Measurements from ENCODE around the gene KLHL29.

KLHL29 gene

DNA sequence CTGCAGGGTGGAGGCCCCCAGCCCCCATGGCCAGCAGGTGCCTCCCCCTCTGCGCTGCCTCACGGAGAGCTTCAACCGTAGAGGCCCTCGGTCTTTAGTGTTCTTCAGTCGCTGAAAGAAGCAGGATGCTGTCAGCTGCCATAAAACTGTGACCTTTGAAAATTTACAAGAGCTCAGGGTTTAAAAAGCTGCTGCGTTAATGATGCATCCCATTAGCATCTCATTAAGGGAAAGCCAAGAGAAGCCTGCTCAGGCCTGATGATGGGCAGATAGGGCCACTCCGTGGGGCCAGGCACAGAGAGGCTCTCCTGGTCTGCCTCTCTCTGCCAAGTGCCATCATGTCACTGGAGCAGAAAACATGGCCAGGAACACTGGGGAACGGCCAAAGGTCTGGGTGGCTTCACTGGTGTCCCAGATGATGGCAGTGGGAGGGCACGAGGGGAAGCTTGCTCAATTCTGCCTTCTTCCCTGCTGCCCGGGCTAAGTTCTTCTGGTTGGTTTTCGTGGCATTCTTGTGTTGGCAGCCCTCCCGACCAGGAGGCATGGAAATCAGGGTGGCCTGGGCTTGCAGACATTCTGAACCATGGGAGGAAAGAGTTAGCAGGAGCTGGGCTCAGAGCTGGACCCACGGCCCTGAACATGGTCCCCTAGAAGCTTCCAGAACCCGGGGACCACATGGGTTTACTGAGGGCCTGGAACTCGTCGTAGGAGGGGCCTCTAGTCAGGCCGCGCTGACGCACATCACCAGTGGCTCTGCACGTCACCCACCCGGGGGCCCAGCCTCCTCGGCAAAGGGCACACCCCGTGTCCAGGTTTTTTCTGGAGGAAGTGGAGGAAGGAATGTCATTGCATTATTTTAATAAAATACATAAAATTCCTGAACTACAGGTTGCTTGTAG is 250.7 kb downstream of the KLHL29 start:
- Histone ChIP-seq H3K4me3 (ENCODE audit: low read depth in 1 of 2, low read length in 2 of 2) (no peak overlapping the region), H3K36me3 (ENCODE audit: control insufficient read depth in 1 of 2, insufficient read depth in 2 of 2, low read length in 2 of 2) (no peaks in the 10 kb centered on the region), H3K4me1 (ENCODE audit: control insufficient read depth in 1 of 2, insufficient read depth in 2 of 2, low read length in 2 of 2) (peaks cover 0 to 18% of the 10 kb centered on the region in 2 donors), H3K27ac (ENCODE audit: low read length) (no peak overlapping the region), H3K9me3 (ENCODE audit: control insufficient read depth in 1 of 2, low read length in 2 of 2) (no peaks in the 10 kb centered on the region), H3K27me3 (ENCODE audit: low read depth, low read length) (no peaks in the 10 kb centered on the region)

GRCh38 chr2:23636426-23636825 is 251.4 kb downstream of the KLHL29 start:
- Histone ChIP-seq H3K4me3 (ENCODE audit: low read depth in 1 of 2, low read length in 2 of 2) (no peak overlapping the region), H3K4me1 (ENCODE audit: control insufficient read depth in 1 of 2, insufficient read depth in 2 of 2, low read length in 2 of 2) (peaks cover 0 to 18% of the 10 kb centered on the region in 2 donors), H3K27me3 (ENCODE audit: low read depth, low read length) (no peaks in the 10 kb centered on the region), H3K27ac (ENCODE audit: low read length) (peak overlapping the region; percentile 21), H3K36me3 (ENCODE audit: control insufficient read depth in 1 of 2, insufficient read depth in 2 of 2, low read length in 2 of 2) (peaks cover 0 to 5% of the 10 kb centered on the region in 2 donors), H3K9me3 (ENCODE audit: control insufficient read depth in 1 of 2, low read length in 2 of 2) (no peaks in the 10 kb centered on the region)

GRCh38 chr2:23637011-23637778 is 252.2 kb downstream of the KLHL29 start:
- peak overlapping the region; percentile 21 for H3K27ac ChIP-seq (ENCODE audit: low read length)
- no peaks in the 10 kb centered on the region for H3K9me3 ChIP-seq (ENCODE audit: control insufficient read depth in 1 of 2, low read length in 2 of 2)
- H3K27me3 ChIP-seq (ENCODE audit: low read depth, low read length), result no peaks in the 10 kb centered on the region
- peaks cover 0 to 18% of the 10 kb centered on the region in 2 donors for H3K4me1 ChIP-seq (ENCODE audit: control insufficient read depth in 1 of 2, insufficient read depth in 2 of 2, low read length in 2 of 2)
- H3K4me3 ChIP-seq (ENCODE audit: low read depth in 1 of 2, low read length in 2 of 2), result no peak overlapping the region
- H3K36me3 ChIP-seq (ENCODE audit: control insufficient read depth in 1 of 2, insufficient read depth in 2 of 2, low read length in 2 of 2), result peaks cover 0 to 9% of the 10 kb centered on the region in 2 donors

- Histone ChIP-seq H3K36me3 (ENCODE audit: control insufficient read depth in 1 of 2, insufficient read depth in 2 of 2, low read length in 2 of 2) (peaks cover 0 to 20% of the 10 kb centered on the region in 2 donors), H3K9me3 (ENCODE audit: control insufficient read depth in 1 of 2, low read length in 2 of 2) (peaks cover 0 to 4% of the 10 kb centered on the region in 2 donors), H3K4me1 (ENCODE audit: control insufficient read depth in 1 of 2, insufficient read depth in 2 of 2, low read length in 2 of 2) (peaks cover 0 to 18% of the 10 kb centered on the region in 2 donors)
These were observed 254.5 kb downstream of the KLHL29 start for GRCh38 chr2:23639406-23639982.

GRCh38 chr2:23640711-23641110 is 255.7 kb downstream of the KLHL29 start:
- Histone ChIP-seq H3K27me3 (ENCODE audit: low read depth, low read length) (no peaks in the 10 kb centered on the region), H3K4me3 (ENCODE audit: low read depth in 1 of 2, low read length in 2 of 2) (no peak overlapping the region), H3K36me3 (ENCODE audit: control insufficient read depth in 1 of 2, insufficient read depth in 2 of 2, low read length in 2 of 2) (peaks cover 0 to 20% of the 10 kb centered on the region in 2 donors), H3K4me1 (ENCODE audit: control insufficient read depth in 1 of 2, insufficient read depth in 2 of 2, low read length in 2 of 2) (peaks cover 0 to 18% of the 10 kb centered on the region in 2 donors), H3K9me3 (ENCODE audit: control insufficient read depth in 1 of 2, low read length in 2 of 2) (peaks cover 0 to 4% of the 10 kb centered on the region in 2 donors), H3K27ac (ENCODE audit: low read length) (no peak overlapping the region)

More at GRCh38 chr2:23639406-23639982, 254.5 kb downstream of the KLHL29 start:
- Histone ChIP-seq H3K4me3 (ENCODE audit: low read depth in 1 of 2, low read length in 2 of 2) (no peak overlapping the region), H3K27me3 (ENCODE audit: low read depth, low read length) (no peaks in the 10 kb centered on the region), H3K27ac (ENCODE audit: low read length) (no peak overlapping the region)

DNA sequence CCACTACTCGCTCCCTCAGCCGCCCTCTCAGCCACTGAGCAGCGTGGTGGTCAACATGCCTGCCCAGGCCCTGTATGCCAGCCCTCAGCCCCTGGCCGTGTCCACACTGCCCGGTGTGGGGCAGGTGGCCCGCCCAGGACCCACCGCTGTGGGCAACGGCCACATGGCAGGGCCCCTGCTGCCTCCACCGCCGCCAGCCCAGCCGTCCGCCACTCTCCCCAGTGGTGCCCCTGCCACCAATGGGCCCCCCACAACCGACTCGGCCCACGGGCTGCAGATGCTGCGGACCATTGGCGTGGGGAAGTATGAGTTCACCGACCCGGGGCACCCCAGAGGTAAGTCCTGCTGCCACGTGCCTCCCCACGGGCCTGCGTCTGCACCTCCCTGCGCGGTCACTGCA is 257.5 kb downstream of the KLHL29 start:
- no peak overlapping the region for H3K27ac ChIP-seq (ENCODE audit: low read length)
- H3K4me1 ChIP-seq (ENCODE audit: control insufficient read depth in 1 of 2, insufficient read depth in 2 of 2, low read length in 2 of 2), result peaks cover 0 to 1% of the 10 kb centered on the region in 2 donors
- H3K9me3 ChIP-seq (ENCODE audit: control insufficient read depth in 1 of 2, low read length in 2 of 2), result peaks cover 0 to 4% of the 10 kb centered on the region in 2 donors
- H3K27me3 ChIP-seq (ENCODE audit: low read depth, low read length), result no peaks in the 10 kb centered on the region
- peaks cover 0 to 25% of the 10 kb centered on the region in 2 donors for H3K36me3 ChIP-seq (ENCODE audit: control insufficient read depth in 1 of 2, insufficient read depth in 2 of 2, low read length in 2 of 2)
- H3K4me3 ChIP-seq (ENCODE audit: low read depth in 1 of 2, low read length in 2 of 2), result no peak overlapping the region

GRCh38 chr2:23645230-23645808 is 260.3 kb downstream of the KLHL29 start:
- peaks cover 0 to 4% of the 10 kb centered on the region in 2 donors for H3K9me3 ChIP-seq (ENCODE audit: control insufficient read depth in 1 of 2, low read length in 2 of 2)
- no peak overlapping the region for H3K4me3 ChIP-seq (ENCODE audit: low read depth in 1 of 2, low read length in 2 of 2)
- no peaks in the 10 kb centered on the region for H3K4me1 ChIP-seq (ENCODE audit: control insufficient read depth in 1 of 2, insufficient read depth in 2 of 2, low read length in 2 of 2)
- peaks cover 0 to 30% of the 10 kb centered on the region in 2 donors for H3K36me3 ChIP-seq (ENCODE audit: control insufficient read depth in 1 of 2, insufficient read depth in 2 of 2, low read length in 2 of 2)
- no peaks in the 10 kb centered on the region for H3K27me3 ChIP-seq (ENCODE audit: low read depth, low read length)
- H3K27ac ChIP-seq (ENCODE audit: low read length), result no peak overlapping the region

- H3K4me3 ChIP-seq (ENCODE audit: low read depth in 1 of 2, low read length in 2 of 2), result no peak overlapping the region
- peaks cover 0 to 18% of the 10 kb centered on the region in 2 donors for H3K36me3 ChIP-seq (ENCODE audit: control insufficient read depth in 1 of 2, insufficient read depth in 2 of 2, low read length in 2 of 2)
- no peaks in the 10 kb centered on the region for H3K27me3 ChIP-seq (ENCODE audit: low read depth, low read length)
- H3K4me1 ChIP-seq (ENCODE audit: control insufficient read depth in 1 of 2, insufficient read depth in 2 of 2, low read length in 2 of 2), result no peaks in the 10 kb centered on the region
- peaks cover 0 to 4% of the 10 kb centered on the region in 2 donors for H3K9me3 ChIP-seq (ENCODE audit: control insufficient read depth in 1 of 2, low read length in 2 of 2)
- H3K27ac ChIP-seq (ENCODE audit: low read length), result no peak overlapping the region
These were observed 262.6 kb downstream of the KLHL29 start for GRCh38 chr2:23647563-23647962.

DNA sequence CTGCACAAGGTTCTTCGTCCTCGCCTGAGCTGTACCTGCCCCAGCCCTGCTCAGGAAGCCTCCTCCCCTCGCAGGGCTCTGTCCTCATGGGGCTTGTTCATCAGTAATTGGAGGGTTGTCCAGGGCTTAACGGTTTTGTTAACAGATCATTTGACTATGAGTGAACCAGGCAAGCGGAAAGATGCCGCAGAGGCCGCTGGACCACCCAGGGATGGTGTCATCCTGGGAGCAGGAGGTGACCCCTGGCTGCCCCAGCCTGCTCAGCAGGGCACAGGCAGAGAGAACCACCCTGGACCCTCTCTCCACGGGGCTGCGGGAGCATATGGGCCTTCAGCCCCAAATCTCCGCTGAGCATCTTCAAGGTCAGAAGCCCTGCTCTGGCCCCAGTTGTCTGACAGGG is 264.3 kb downstream of the KLHL29 start:
- Histone ChIP-seq H3K27me3 (ENCODE audit: low read depth, low read length) (no peaks in the 10 kb centered on the region), H3K4me3 (ENCODE audit: low read depth in 1 of 2, low read length in 2 of 2) (no peak overlapping the region), H3K9me3 (ENCODE audit: control insufficient read depth in 1 of 2, low read length in 2 of 2) (no peaks in the 10 kb centered on the region), H3K36me3 (ENCODE audit: control insufficient read depth in 1 of 2, insufficient read depth in 2 of 2, low read length in 2 of 2) (peaks cover 0 to 11% of the 10 kb centered on the region in 2 donors), H3K4me1 (ENCODE audit: control insufficient read depth in 1 of 2, insufficient read depth in 2 of 2, low read length in 2 of 2) (no peaks in the 10 kb centered on the region), H3K27ac (ENCODE audit: low read length) (no peak overlapping the region)

DNA sequence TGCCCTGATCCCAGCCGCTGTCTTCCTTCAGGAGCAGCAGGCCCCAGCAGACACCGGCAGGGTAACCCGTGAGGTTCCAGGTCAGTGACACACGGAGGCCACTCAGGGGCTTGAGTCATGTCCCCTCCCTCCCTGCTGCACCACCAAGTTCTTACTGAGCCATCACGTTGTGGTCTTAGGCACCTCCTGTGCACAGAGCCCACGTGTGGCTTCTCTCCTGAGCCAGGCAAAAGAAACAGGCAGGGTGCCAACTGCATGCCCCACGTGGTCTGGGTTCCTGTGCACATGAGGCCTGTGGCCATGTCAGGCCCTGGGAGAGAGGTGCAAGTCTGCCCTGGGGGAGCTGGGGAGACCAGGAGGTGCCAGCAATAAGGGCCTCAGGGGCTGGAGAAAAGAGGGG is 264.8 kb downstream of the KLHL29 start:
- Histone ChIP-seq H3K27me3 (ENCODE audit: low read depth, low read length) (no peaks in the 10 kb centered on the region), H3K27ac (ENCODE audit: low read length) (no peak overlapping the region), H3K9me3 (ENCODE audit: control insufficient read depth in 1 of 2, low read length in 2 of 2) (no peaks in the 10 kb centered on the region), H3K4me3 (ENCODE audit: low read depth in 1 of 2, low read length in 2 of 2) (no peak overlapping the region), H3K4me1 (ENCODE audit: control insufficient read depth in 1 of 2, insufficient read depth in 2 of 2, low read length in 2 of 2) (no peaks in the 10 kb centered on the region), H3K36me3 (ENCODE audit: control insufficient read depth in 1 of 2, insufficient read depth in 2 of 2, low read length in 2 of 2) (peaks cover 0 to 11% of the 10 kb centered on the region in 2 donors)
